NCI-H1694 treated with DMSO at 0.1 percent for 48 hours (cell line): ENCODE data around the gene ATG2B.
"Not testable (repeated sequence)": the region's sequence is repeated elsewhere in the genome, so short reads cannot be mapped to it uniquely, and the experiment has no call there.

ENCODE experiments used
- DNase-seq: peaks from one replicate; lab custom pipeline; 2025; lab: John Stamatoyannopoulos, UW

ATG2B gene

GRCh38 chr14:96370528-96370927 lies 7.4 kb upstream of the ATG2B start:
- no peak for DNase-seq

- DNase-seq, result no peak
Measured at GRCh38 chr14:96368534-96368933, 5.4 kb upstream of the ATG2B start.

GRCh38 chr14:96364962-96365361 lies 1.8 kb upstream of the ATG2B start:
- DNase-seq, result no peak

DNA sequence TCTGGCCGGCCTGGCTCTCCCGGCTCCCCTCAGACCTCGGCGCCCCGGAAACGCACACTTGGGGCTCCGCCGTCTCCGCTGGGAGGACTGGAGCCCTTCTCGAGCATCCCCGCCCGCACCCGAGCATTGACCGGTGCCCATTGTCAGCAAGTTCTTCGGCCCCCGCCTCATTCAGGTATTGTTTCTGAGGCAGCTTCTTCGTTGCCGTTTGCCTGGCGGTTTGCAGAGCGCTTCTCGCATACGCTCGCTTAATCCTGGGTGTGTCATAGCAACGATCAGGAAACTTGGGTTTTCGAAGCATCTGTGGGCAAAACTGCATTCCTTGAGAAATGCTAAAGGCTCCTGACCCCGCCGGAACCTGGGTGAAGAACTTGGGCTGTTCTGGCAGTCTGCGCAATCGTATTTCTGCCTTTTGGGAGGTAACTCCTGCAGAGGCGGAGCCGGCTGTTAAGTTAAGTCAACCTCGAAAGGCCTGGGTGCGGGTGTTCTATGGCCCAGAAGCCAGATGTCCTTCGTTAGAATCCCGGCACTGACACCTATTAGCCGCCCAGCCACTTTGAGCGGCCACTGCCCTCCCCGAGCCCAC lies 703 bp upstream of the ATG2B start:
- DNase-seq, result peak; percentile 38

DNA sequence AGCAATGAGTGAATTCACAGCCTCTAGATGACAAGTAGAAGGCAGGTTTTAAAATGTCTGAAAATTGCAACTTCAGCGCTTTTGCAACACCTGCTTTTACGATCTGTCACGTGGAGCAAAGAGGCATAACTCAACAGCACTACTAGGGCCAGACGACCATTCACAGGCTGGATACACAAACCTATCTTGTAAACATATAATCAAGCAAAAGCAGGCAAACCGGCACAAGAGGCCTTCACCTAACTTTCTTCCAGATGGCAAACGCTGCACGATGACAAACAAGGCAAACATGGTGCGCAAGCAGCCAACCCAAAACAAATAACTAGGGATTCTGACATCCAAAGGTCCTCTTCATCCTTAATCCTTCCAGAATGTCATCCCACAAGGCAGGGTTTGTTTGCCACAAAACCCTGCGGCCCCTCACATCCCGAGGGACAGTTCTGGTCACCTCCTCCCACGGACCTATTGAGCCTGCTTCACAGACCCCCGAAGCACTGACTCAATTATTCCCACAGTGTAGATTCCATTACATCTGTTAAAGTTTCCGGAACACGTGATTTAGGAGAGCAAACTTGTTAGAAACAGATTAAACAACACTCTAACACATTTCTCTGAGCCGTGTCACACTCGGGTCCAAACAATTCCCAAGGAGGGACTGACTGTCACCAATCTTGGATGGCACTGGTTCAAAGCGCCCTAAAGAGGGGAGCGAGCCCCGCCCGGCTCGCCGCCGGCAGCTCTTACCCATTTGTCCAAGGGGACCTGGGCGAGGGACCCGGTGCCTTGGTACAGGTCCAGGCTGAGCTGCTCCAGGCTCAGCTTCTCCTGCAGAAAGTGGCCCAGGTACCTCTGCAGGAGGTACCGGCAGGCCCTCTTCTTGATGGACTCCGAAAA lies 823 bp downstream of the ATG2B start:
- peak; percentile 36 for DNase-seq

- DNase-seq, result no peak
Measured at GRCh38 chr14:96359959-96360358, 3.2 kb downstream of the ATG2B start.

- no peak for DNase-seq
Measured at GRCh38 chr14:96357216-96357615, 5.9 kb downstream of the ATG2B start.

DNA sequence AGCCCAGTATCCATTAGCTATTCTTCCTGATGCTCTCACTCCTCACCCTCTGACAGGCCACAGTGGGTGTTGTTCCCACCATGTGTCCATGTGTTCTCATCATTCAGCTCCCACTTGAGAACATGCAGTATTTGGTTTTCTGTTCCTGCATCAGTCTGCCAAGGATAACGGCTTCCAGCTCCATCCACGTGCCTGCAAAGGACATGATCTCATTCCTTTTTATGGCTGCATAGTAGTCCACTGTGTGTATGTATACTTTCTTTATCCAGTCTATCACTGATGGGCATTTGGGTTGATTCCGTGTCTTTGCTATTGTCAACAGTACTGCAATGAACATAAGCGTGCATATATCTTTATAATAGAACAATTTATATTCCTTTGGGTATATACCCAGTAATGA lies 8.9 kb downstream of the ATG2B start:
- no peak for DNase-seq

DNA sequence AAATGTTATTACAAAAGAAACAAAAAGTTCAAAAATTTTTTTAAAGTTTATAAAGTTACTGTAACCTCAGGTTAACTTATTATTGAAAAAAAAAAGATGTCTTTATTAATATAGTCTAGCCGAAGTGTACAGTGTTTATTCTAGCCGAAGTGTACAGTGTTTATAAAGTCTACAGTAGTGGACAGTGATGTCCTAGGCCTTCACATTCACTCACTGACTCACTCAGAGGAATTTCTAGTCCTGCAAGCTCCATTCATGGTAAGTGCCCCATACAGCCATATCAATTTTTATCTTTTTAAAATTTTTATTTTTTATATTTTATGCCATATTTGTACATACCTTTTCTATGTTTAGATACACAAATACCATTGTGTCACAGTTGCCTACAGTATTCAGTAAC lies 10.4 kb downstream of the ATG2B start:
- no peak for DNase-seq

GRCh38 chr14:96351986-96352385 lies 11.2 kb downstream of the ATG2B start:
- no peak for DNase-seq

DNA sequence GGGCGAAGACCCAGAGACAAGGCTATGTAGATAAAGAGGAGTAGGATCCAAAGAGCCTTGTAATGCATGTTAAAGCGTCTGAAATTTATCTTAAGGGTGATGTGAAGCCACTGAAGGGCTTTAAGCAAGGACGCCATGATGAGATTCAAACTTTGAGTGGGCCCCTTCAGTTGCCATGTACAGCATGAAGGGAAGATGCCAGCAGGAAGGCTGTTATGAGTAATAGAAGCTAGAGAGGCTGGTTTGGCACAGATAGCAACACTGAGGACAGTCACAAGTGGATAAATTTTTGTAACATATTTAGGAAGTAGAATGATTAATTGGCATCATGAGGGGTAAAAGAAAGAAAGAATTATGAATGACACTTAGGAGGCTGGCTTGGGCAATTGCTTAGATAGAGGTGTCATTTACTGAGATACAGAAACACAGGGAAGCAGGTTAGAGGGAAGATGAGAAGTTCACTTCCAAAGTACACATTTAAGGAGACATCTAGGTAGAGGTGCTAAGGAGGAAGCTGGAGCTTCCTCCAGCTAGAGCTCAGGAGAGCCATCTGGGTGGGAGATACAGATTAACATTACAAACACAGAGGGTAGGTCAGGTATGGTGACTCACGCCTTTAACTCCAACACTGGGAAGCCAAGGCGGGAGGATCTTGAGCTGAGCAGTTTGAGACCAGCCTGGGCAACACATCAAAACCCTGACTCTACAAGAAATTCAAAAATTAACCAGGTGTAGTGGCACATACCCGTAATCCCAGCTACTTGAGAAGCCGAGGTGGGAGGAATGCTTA lies 13.7 kb downstream of the ATG2B start:
- no peak for DNase-seq

GRCh38 chr14:96347957-96348356 lies 15.2 kb downstream of the ATG2B start:
- not testable (repeated sequence) for DNase-seq

- DNase-seq, result no peak
Measured at GRCh38 chr14:96345669-96346068, 17.5 kb downstream of the ATG2B start.

GRCh38 chr14:96341323-96341722 lies 21.8 kb downstream of the ATG2B start:
- no peak for DNase-seq

DNA sequence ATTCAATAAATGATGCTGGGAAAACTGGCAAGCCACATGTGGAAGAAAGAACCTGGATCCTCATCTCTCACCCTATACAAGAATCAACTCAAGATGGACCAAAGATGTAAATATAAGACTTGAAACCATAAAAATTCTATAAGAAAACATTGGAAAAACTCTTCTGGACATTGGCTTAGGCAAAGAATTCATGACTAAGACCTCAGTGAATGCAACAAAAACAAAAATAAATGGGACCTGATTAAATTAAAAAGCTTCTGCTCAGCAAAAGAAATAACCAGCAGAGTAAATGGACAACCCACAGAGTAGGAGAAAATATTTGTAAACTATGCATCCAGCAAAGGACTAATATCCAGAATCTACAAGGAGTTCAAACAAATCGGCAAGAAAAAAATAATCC lies 24.6 kb downstream of the ATG2B start:
- DNase-seq, result no peak

DNA sequence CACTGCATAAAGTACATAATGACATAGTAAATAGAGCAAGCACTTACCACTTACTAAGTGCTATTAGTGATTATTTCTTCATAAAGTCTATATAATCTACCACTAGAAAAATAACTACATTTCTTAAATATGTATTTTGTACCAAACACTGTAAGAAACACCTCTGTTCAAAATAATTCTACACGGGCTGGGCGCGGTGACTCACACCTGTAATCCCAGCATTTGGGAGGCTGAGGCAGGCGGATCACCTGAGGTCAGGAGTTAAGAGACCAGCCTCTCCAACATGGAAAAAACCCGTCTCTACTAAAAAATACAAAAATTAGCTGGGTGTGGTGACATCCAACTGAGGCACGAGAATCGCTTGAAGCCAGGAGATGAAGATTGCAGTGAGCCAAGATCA lies 38.9 kb downstream of the ATG2B start:
- no peak for DNase-seq

DNA sequence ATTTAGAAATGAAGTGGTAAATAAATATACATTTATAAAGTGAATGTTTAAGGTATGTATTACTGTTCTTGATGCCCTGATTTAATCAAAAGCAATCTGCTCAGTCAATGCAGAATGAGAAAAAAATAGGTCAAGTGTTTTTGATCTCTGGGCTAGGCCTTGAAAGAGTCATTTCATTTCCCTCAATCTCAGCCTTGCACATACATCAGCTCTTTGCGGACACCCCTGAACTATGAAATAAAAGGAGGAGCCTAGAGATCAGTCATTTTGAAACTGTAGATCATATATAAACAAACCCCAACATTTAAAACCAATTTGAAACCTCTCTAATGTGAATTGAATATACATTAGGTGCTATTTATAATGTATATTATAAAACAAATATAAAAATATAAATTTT lies 42.5 kb downstream of the ATG2B start:
- DNase-seq, result no peak

DNA sequence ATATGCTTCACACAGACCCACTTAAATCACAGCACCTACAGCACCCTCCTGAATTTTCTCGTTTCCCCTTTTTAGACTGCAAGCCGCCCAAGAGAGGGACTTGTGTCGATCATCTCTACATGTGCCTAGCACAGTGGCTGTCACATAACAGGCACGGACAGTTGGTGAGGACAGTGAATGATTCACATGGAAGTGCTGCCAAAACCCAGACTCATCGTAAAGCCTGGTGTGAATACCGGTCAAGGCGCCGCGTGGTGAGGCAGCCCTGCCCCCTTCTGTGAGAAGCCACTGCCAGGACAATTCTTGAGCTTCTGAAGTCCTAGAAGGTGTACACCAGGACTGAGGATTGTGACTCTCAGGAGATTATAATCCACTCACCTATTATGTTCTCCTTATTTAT lies 44.3 kb downstream of the ATG2B start:
- DNase-seq, result no peak

DNA sequence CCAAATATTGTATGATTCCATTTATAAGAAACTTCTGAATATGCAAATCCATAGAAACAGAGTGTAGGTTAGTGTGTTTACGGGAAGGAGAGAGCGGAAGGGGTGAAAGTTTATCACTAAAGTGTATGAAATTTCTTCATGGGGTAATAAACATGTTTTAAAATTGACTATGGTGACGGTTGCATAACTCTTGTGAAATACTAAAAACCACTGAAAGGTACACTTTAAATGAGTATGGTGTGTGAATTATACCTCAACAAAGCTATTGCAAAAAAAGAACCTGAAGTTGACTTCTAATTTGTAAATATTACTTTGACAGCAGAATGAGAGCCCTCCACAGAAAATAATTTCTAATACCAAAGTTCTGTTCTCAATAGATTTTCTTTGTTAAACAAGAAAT lies 47.1 kb downstream of the ATG2B start:
- DNase-seq, result no peak

- no peak for DNase-seq
Measured at GRCh38 chr14:96310906-96311305, 52.2 kb downstream of the ATG2B start.

DNA sequence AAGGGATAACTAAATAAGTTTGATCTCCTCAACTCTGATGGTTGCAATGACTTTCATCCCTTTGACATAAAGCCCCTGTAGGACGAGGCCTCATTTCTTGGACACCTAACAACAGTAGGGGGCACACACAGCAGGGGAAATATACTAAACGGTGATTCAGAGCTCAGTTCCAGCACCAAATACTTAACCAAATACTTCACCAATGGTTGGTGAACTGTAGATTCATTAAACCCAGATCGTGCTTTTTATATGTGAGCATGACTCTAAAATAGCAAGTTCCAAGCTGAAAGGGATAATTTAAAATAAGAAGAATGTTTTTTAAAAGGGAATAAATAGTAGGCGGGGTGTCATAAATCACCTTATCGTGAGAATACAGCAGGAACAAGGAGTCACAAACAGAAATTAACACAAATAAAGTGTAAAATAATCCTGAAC lies 53.2 kb downstream of the ATG2B start:
- no peak for DNase-seq

DNA sequence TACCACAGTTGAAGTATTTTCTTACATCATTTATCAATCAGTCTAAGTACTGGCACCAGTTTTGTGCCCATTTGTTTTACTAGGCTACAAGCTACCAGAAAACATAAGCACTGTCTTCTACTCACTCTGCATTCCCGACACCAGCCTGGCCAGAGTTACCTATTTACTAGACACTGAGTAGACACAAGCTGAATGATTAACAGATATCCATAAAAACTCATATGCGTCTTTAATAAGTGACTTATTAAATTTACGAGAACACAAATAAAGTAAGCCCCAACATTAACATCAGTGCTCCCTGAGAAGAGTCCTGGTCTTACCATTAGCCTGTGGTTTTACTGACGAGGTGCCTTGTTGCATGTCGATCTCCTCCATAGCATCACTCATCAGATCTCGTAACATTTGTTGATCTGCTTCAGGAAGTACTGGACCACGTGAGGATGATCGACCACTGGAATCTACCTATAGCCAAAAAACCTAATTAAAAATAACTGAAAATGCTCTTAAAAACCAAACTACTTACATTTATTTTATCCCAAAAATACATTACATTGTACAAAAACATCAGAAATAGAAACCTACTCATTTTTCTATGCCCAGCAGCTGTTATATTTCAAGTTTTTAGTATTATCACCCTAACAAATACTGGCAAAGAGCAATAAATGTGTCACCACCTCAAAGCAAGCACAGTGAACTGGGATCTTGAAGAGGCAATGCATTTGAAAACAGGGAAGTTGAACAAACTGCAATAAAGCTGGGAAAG lies 53.8 kb downstream of the ATG2B start:
- DNase-seq, result no peak
